Prostate gland (tissue), 2 donors: ENCODE data around the gene CCDC92.

Experiments
- POLR2AphosphoS5 ChIP-seq: sonication (generic); formaldehyde crosslinking; IDR thresholded peaks from one replicate; pipeline ENCODE4 v1.6.1; 2017; ENCODE audit warnings: antibody characterized with exemption
- TF ChIP-seq, protein P1 (sequence below), 4 experiments: fragments of 200-600 bp in 2 of 4; fragments of 450-650 bp in 2 of 4; sonication (generic) in 2 of 4; IDR thresholded peaks; 1 replicate in 3 of 4; 2 replicates in 1 of 4; pipeline ENCODE4 v1.5.1; 2016 to 2019; ENCODE audit warnings: antibody characterized with exemption in 4 of 4, mild to moderate bottlenecking in 2 of 4, moderate library complexity in 2 of 4

DNA sequence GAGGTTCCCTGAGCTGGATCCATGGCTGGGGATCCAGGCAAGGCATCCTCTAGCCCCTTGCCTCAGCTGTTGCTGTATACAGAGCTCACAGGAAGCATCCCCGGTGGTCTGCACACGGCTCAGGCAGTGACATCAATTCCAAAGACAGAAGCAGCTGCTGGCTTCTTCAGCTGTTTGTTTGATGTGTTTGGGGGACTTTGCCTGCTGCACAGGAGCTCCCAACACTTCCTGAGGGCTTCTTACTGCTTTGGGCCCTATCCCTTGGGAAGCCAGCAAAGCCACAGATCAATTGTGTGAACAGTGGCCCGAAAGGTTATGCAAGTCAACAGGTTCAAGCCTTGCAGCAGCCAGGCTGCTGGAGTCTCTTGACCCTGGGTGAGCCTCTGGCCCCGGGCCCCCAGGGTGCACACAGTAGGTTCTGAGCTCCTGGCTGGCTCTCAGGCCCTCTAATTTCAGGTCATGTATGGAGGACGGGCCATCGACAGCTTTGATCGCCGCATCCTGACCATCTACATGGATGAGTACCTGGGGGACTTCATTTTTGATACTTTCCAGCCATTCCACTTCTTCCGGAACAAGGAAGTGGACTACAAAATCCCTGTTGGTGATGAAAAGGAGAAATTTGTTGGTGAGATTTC is 42.6 kb downstream of the CCDC92 start:
- TF ChIP-seq, protein P1, sequence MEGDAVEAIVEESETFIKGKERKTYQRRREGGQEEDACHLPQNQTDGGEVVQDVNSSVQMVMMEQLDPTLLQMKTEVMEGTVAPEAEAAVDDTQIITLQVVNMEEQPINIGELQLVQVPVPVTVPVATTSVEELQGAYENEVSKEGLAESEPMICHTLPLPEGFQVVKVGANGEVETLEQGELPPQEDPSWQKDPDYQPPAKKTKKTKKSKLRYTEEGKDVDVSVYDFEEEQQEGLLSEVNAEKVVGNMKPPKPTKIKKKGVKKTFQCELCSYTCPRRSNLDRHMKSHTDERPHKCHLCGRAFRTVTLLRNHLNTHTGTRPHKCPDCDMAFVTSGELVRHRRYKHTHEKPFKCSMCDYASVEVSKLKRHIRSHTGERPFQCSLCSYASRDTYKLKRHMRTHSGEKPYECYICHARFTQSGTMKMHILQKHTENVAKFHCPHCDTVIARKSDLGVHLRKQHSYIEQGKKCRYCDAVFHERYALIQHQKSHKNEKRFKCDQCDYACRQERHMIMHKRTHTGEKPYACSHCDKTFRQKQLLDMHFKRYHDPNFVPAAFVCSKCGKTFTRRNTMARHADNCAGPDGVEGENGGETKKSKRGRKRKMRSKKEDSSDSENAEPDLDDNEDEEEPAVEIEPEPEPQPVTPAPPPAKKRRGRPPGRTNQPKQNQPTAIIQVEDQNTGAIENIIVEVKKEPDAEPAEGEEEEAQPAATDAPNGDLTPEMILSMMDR (IDR thresholded peaks at IDR 0.05): no peak
- TF ChIP-seq POLR2AphosphoS5: no peak
